GM21717 (cell line): ENCODE data around the gene ALPI.

Experiments used
- ATAC-seq: cut with Tn5 transposase; IDR thresholded peaks from one replicate; pipeline ENCODE4 v1.9.1; 2021; ENCODE audit warnings: mild to moderate bottlenecking, moderate library complexity; ENCODE audit not compliant: unreplicated experiment

ALPI gene

GRCh38 chr2:232459419-232460035, 3.6 kb downstream of the ALPI start:
- no peak for ATAC-seq

- no peak for ATAC-seq
Observed at GRCh38 chr2:232460171-232460570, 4.2 kb downstream of the ALPI start.

GRCh38 chr2:232463701-232464543, 8.0 kb downstream of the ALPI start:
- ATAC-seq: no peak

GRCh38 chr2:232464544-232464885, 8.6 kb downstream of the ALPI start:
- no peak for ATAC-seq

- ATAC-seq: no peak
Observed at GRCh38 chr2:232465061-232465460, 9.1 kb downstream of the ALPI start.

- ATAC-seq: no peak
Observed at GRCh38 chr2:232466221-232466620, 10.3 kb downstream of the ALPI start.

GRCh38 chr2:232473467-232473890, 17.5 kb downstream of the ALPI start:
- no peak for ATAC-seq

- ATAC-seq: no peak
Observed at GRCh38 chr2:232476045-232476444, 20.1 kb downstream of the ALPI start.

- no peak for ATAC-seq
Observed at GRCh38 chr2:232476791-232477190, 20.8 kb downstream of the ALPI start.

- ATAC-seq: no peak
Observed at GRCh38 chr2:232477751-232478510, 22.0 kb downstream of the ALPI start.

GRCh38 chr2:232478571-232479340, 22.8 kb downstream of the ALPI start:
- ATAC-seq: no peak

GRCh38 chr2:232479341-232480200, 23.6 kb downstream of the ALPI start:
- no peak for ATAC-seq

- no peak for ATAC-seq
Observed at GRCh38 chr2:232480201-232481190, 24.5 kb downstream of the ALPI start.

- ATAC-seq: no peak
Observed at GRCh38 chr2:232481322-232482140, 25.6 kb downstream of the ALPI start.

- no peak for ATAC-seq
Observed at GRCh38 chr2:232482301-232483238, 26.6 kb downstream of the ALPI start.

GRCh38 chr2:232483311-232483922, 27.5 kb downstream of the ALPI start:
- no peak for ATAC-seq
